GM10248 (cell line): Measurements from ENCODE around the gene CBFA2T3.

ENCODE experiments used
- CTCF ChIA-PET: fragments of 300-600 bp; sonication (Branson Sonifier 250); formaldehyde crosslinking; extraction: SDS; loops from one replicate; lab custom pipeline; 2021; ENCODE audit warnings: antibody characterized with exemption; lab: Yijun Ruan, JAX
- POLR2A ChIA-PET: fragments of 350-650 bp; sonication (Branson Sonifier 250); formaldehyde crosslinking; extraction: SDS; loops from one replicate; lab custom pipeline; 2020; ENCODE audit warnings: antibody characterized with exemption; lab: Yijun Ruan, JAX
- DNase-seq: peaks from one replicate; pipeline ENCODE4 v3.0.0; 2012; ENCODE audit errors: extremely low spot score
- TF ChIP-seq, protein P1 (sequence below): IDR thresholded peaks from 2 replicates; pipeline ENCODE4 v1.5.1; 2012; ENCODE audit warnings: mild to moderate bottlenecking, low read depth; ENCODE audit errors: extremely low read depth, missing control alignments, control extremely low read depth

The CBFA2T3 gene

GRCh38 chr16:88910284-88911135 is 66.5 kb downstream of the CBFA2T3 start:
- TF ChIP-seq, protein P1, sequence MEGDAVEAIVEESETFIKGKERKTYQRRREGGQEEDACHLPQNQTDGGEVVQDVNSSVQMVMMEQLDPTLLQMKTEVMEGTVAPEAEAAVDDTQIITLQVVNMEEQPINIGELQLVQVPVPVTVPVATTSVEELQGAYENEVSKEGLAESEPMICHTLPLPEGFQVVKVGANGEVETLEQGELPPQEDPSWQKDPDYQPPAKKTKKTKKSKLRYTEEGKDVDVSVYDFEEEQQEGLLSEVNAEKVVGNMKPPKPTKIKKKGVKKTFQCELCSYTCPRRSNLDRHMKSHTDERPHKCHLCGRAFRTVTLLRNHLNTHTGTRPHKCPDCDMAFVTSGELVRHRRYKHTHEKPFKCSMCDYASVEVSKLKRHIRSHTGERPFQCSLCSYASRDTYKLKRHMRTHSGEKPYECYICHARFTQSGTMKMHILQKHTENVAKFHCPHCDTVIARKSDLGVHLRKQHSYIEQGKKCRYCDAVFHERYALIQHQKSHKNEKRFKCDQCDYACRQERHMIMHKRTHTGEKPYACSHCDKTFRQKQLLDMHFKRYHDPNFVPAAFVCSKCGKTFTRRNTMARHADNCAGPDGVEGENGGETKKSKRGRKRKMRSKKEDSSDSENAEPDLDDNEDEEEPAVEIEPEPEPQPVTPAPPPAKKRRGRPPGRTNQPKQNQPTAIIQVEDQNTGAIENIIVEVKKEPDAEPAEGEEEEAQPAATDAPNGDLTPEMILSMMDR, result no peak
- CTCF ChIA-PET, result no interaction called here
- POLR2A ChIA-PET, result no interaction called here
- no peak for DNase-seq

GRCh38 chr16:88909431-88910210 is 67.4 kb downstream of the CBFA2T3 start:
- ChIA-PET CTCF (no interaction called here), POLR2A (no interaction called here)
- no peak for DNase-seq
- TF ChIP-seq, protein P1, result no peak

- DNase-seq, result no peak
- POLR2A ChIA-PET, result no interaction called here
- CTCF ChIA-PET, result no interaction called here
- TF ChIP-seq, protein P1, result no peak
Observed at GRCh38 chr16:88908307-88908706, 68.7 kb downstream of the CBFA2T3 start.

DNA sequence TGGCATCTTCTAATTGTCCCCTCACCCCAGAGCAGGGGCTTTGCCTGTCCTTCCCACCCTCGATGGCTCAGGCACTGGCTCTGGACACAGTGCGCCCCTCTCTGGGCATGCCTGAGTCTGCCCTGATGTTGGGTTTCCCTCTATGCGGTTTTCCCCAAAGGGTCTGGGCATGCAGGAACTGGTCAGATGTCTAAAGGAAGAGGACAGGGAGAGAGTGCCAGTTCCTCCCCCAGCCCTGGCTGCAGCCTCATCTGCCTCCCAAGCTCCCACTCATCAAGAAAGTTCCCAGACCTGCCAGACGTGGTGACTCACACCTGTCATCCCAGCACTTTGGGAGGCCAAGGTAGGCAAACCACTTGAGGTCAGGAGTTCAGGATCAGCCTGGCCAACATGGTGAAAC is 69.2 kb downstream of the CBFA2T3 start:
- TF ChIP-seq, protein P1, result no peak
- CTCF ChIA-PET, result no interaction called here
- no peak for DNase-seq
- POLR2A ChIA-PET, result no interaction called here

DNA sequence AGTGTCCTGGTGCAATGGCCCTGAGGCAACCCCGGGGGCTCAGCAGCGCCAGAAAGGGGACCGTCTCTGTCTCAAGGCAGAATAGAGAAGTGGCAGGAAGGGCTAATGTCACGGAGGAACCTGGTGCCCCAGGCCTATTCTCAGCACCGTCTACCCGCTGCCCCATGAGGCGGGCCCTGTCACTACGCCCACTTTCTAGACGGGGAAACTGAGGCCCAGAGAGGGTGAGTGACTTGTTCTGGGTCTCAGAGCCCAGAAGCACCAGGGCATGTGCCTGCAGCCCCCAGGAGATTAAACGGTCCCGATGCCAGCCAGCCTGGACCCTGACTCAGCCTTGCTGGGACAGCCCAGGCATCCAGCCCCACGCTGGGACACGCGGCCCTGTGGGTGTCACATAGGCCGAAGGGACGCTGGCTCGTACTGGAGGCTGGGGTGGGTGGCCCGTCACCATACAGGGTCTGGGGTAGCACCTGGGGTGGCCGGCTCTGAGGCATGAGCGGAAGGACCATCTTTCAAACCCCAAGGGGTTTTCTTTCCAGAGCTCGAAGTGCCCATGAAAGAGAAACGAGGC is 70.4 kb downstream of the CBFA2T3 start:
- ChIA-PET CTCF (no interaction called here), POLR2A (no interaction called here)
- DNase-seq, result no peak
- TF ChIP-seq, protein P1, result no peak

DNA sequence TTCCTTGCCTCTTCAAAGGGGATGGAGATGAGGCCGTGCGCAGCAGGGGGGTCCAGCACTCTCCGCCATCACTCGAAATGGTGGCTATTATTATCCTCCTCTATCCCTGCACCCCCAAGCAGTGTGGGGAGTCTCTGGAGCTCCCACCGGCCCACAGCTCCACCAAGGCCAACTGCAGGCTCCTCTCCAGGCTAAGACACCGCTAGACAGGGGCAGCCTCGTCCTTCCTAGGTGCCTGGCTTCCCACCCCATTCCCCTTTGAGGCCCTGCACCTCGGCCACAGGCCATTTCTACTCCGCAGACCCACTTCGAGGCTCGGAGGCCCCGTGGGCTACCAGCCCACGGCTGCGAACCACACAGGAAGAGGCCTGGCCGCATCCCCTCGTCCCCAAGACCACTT is 71.0 kb downstream of the CBFA2T3 start:
- ChIA-PET POLR2A (no interaction called here), CTCF (no interaction called here)
- TF ChIP-seq, protein P1, result no peak
- no peak for DNase-seq
